H9 (cell line): ENCODE measurements around the gene GDI1. TPM values are rescaled to one million over a fixed set of nuclear protein-coding genes. Genes with fewer than 3 reads are reported as not detected.

ENCODE experiments used
- DNase-seq: peaks from one replicate; pipeline ENCODE4 v3.0.0-alpha.2; 2017
- H2AFZ ChIP-seq: one replicate; pipeline ENCODE4 v1.6.1; 2013; ENCODE audit warnings: mild to moderate bottlenecking, low read length, control low read depth, moderate library complexity
- H2AK5ac ChIP-seq: 2 replicates; pipeline ENCODE4 v1.6.1; 2013; ENCODE audit warnings: low read length, control low read depth, mixed read lengths; ENCODE audit not compliant: insufficient read length
- H2BK120ac ChIP-seq: one replicate; pipeline ENCODE4 v1.6.1; 2013; ENCODE audit warnings: low read depth, mild to moderate bottlenecking, low read length, control low read depth, inconsistent platforms; ENCODE audit not compliant: poor library complexity, severe bottlenecking
- H2BK12ac ChIP-seq: 2 replicates; pipeline ENCODE4 v1.6.1; 2013; ENCODE audit warnings: low read length, control low read depth, mixed read lengths, low read depth; ENCODE audit not compliant: insufficient read length
- H2BK15ac ChIP-seq: 2 replicates; pipeline ENCODE4 v1.6.1; 2013; ENCODE audit warnings: low read depth, low read length, control low read depth
- H2BK20ac ChIP-seq: one replicate; pipeline ENCODE4 v1.6.1; 2013; ENCODE audit warnings: low read depth, mild to moderate bottlenecking, low read length, control low read depth, inconsistent platforms; ENCODE audit not compliant: poor library complexity, severe bottlenecking
- H2BK5ac ChIP-seq: 2 replicates; pipeline ENCODE4 v1.6.1; 2013; ENCODE audit warnings: low read length, control low read depth, mixed read lengths; ENCODE audit not compliant: insufficient read length
- H3K14ac ChIP-seq: 2 replicates; pipeline ENCODE4 v1.6.1; 2013; ENCODE audit warnings: low read length, control low read depth; ENCODE audit not compliant: insufficient read depth
- H3K18ac ChIP-seq: 2 replicates; pipeline ENCODE4 v1.6.1; 2013; ENCODE audit warnings: low read depth, mild to moderate bottlenecking, mixed read lengths, low read length, control low read depth; ENCODE audit not compliant: insufficient read length
- H3K23ac ChIP-seq: 2 replicates; pipeline ENCODE4 v1.6.1; 2013; ENCODE audit warnings: low read length, control low read depth, mixed read lengths, low read depth; ENCODE audit not compliant: insufficient read length
- H3K23me2 ChIP-seq: 2 replicates; pipeline ENCODE4 v1.6.1; 2013; ENCODE audit warnings: low read depth, mild to moderate bottlenecking, mixed read lengths, low read length, control low read depth; ENCODE audit not compliant: insufficient read length, poor library complexity, severe bottlenecking
- H3K27ac ChIP-seq: 2 replicates; pipeline ENCODE4 v1.5.1; 2013; ENCODE audit warnings: low read length, control low read depth, mixed read lengths, low read depth; ENCODE audit not compliant: insufficient read length
- H3K27me3 ChIP-seq: 2 replicates; pipeline ENCODE4 v1.6.1; 2013; ENCODE audit warnings: low read length, control low read depth, inconsistent platforms; ENCODE audit not compliant: insufficient read depth
- H3K4ac ChIP-seq: 2 replicates; pipeline ENCODE4 v1.6.1; 2013; ENCODE audit warnings: low read depth, mild to moderate bottlenecking, control low read depth, inconsistent platforms, low read length, moderate library complexity
- H3K4me1 ChIP-seq: 2 replicates; pipeline ENCODE4 v1.6.1; 2013; ENCODE audit warnings: low read length, control low read depth, inconsistent platforms; ENCODE audit not compliant: insufficient read depth
- H3K4me2 ChIP-seq: 2 replicates; pipeline ENCODE4 v1.6.1; 2013; ENCODE audit warnings: low read length, control low read depth, mixed read lengths; ENCODE audit not compliant: insufficient read length, insufficient read depth
- H3K56ac ChIP-seq: 2 replicates; pipeline ENCODE4 v1.6.1; 2013; ENCODE audit warnings: low read depth, mild to moderate bottlenecking, mixed read lengths, low read length, control low read depth; ENCODE audit not compliant: insufficient read length
- H3K79me1 ChIP-seq: 2 replicates; pipeline ENCODE4 v1.6.1; 2013; ENCODE audit warnings: low read depth, mild to moderate bottlenecking, moderate library complexity, low read length, control low read depth, inconsistent platforms; ENCODE audit not compliant: insufficient read depth, poor library complexity, severe bottlenecking
- H3K79me2 ChIP-seq: 2 replicates; pipeline ENCODE4 v1.6.1; 2013; ENCODE audit warnings: low read length, control low read depth, inconsistent platforms; ENCODE audit not compliant: insufficient read depth
- H3K9ac ChIP-seq: 2 replicates; pipeline ENCODE4 v1.6.1; 2013; ENCODE audit warnings: low read length, control low read depth, mixed read lengths; ENCODE audit not compliant: insufficient read length; ENCODE audit errors: extremely low read depth
- H3K9me3 ChIP-seq: one replicate; pipeline ENCODE4 v1.6.1; 2013; ENCODE audit warnings: low read depth, low read length, inconsistent platforms; ENCODE audit not compliant: control insufficient read depth
- H3T11ph ChIP-seq: one replicate; pipeline ENCODE4 v1.6.1; 2013; ENCODE audit warnings: mild to moderate bottlenecking, low read length, control low read depth, inconsistent platforms
- H4K20me1 ChIP-seq: one replicate; pipeline ENCODE4 v1.6.1; 2013; ENCODE audit not compliant: control insufficient read depth, insufficient read length, insufficient read depth
- H4K5ac ChIP-seq: 2 replicates; pipeline ENCODE4 v1.6.1; 2013; ENCODE audit warnings: low read depth, mild to moderate bottlenecking, mixed read lengths, low read length, control low read depth; ENCODE audit not compliant: insufficient read length
- H4K8ac ChIP-seq: replicated peaks from 2 replicates; pipeline ENCODE4 v1.6.1; 2013; ENCODE audit warnings: low read length, control low read depth, mixed read lengths, low read depth; ENCODE audit not compliant: insufficient read length
- H4K91ac ChIP-seq: 2 replicates; pipeline ENCODE4 v1.6.1; 2013; ENCODE audit warnings: low read depth, mild to moderate bottlenecking, moderate library complexity, mixed read lengths, low read length, control low read depth; ENCODE audit not compliant: insufficient read length
- H3K27ac Mint-ChIP-seq, 3 experiments: 2 replicates in 2 of 3; 3 replicates in 1 of 3; pipeline ENCODE4 v1.8.0; 2020 to 2021; ENCODE audit warnings: mixed read lengths in 3 of 3, mild to moderate bottlenecking in 1 of 3, moderate library complexity in 1 of 3
- H3K27me3 Mint-ChIP-seq: 2 replicates; pipeline ENCODE4 v1.8.0; 2021; ENCODE audit warnings: low read depth, mild to moderate bottlenecking, moderate library complexity, mixed read lengths
- H3K36me3 Mint-ChIP-seq, 3 experiments: 2 replicates in 2 of 3; 3 replicates in 1 of 3; pipeline ENCODE4 v1.8.0; 2020 to 2021; ENCODE audit warnings: low read depth in 3 of 3, mixed read lengths in 3 of 3; ENCODE audit not compliant: insufficient read depth in 1 of 3
- H3K4me1 Mint-ChIP-seq, 2 experiments: 2 replicates each; pipeline ENCODE4 v1.8.0; 2020; ENCODE audit warnings: mixed read lengths in 2 of 2
- H3K4me3 Mint-ChIP-seq, 2 experiments: 2 replicates in 1 of 2; 3 replicates in 1 of 2; pipeline ENCODE4 v1.8.0; 2020 to 2021; ENCODE audit warnings: mild to moderate bottlenecking in 2 of 2, mixed read lengths in 2 of 2, moderate library complexity in 1 of 2
- H3K9me3 Mint-ChIP-seq, 2 experiments: 2 replicates in 1 of 2; 3 replicates in 1 of 2; pipeline ENCODE4 v1.8.0; 2020; ENCODE audit warnings: mild to moderate bottlenecking in 2 of 2, mixed read lengths in 2 of 2, moderate library complexity in 1 of 2
- WGBS: extraction: QIAGEN DNeasy Blood & Tissue Kit; methylation state at CpG from one replicate; pipeline ENCODE4 v1.1.7; 2013; ENCODE audit warnings: missing lambda C conversion rate, low lambda C conversion rate, mixed read lengths; ENCODE audit not compliant: insufficient read length; ENCODE audit errors: extremely low coverage; 5-methylcytosine and 5-hydroxymethylcytosine counted together
- total RNA-seq: library from RNA; stranded (reverse); gene quantifications from 2 replicates; pipeline ENCODE4 v1.2.1, GENCODE V29; 2021
- TF ChIP-seq, protein P1 (sequence below): fragments of 200-600 bp; sonication (generic); conservative IDR thresholded peaks from 3 replicates; pipeline ENCODE4 v1.8.0; 2021; ENCODE audit warnings: antibody characterized with exemption, mild to moderate bottlenecking

Gene GDI1
- total RNA-seq, 1 experiment from 2014 or later: 111 TPM

DNA sequence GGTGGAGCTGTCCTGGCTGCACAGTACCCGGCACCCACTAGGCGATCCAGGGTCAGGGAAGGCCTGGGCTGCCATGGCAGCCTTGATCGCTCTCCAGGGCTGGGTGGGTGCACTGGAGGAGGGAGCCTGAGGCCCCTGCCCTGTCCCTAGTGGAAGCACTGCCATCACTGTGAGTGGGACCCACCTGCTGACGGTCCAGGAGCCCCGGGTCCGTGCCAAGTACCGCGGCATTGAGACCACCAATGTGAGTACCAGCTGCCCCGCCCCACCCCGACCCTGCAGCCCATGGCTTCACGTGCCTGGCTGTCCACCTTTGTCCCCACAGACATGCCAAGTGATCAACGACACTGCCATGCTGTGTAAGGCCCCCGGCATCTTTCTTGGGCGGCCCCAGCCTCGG is 30.0 kb downstream of the GDI1 start:
- peaks cover 18 to 53% (median 47%) of the 10 kb centered on the region in 3 experiments for H3K36me3 Mint-ChIP-seq
- peaks cover 50 to 82% of the 10 kb centered on the region in 2 experiments for H3K9me3 Mint-ChIP-seq

More for the DNA sequence above, 30.0 kb downstream of the GDI1 start:
- Histone ChIP-seq H3K27ac (no peak overlapping the region), H2AK5ac (no peak overlapping the region), H3K23me2 (no peaks in the 10 kb centered on the region), H3K23ac (no peak overlapping the region), H3K4ac (no peak overlapping the region), H3K27me3 (no peaks in the 10 kb centered on the region), H2AFZ (no peak overlapping the region), H4K20me1 (no peaks in the 10 kb centered on the region), H3T11ph (no peak overlapping the region), H3K56ac (no peak overlapping the region), H3K4me2 (no peak overlapping the region), H4K8ac (no peak overlapping the region), H3K18ac (no peak overlapping the region), H3K9me3 (peaks cover 29% of the 10 kb centered on the region), H3K14ac (no peak overlapping the region), H2BK120ac (no peak overlapping the region), H4K91ac (no peak overlapping the region), H3K79me2 (no peaks in the 10 kb centered on the region), H4K5ac (no peak overlapping the region), H2BK15ac (no peak overlapping the region), H3K79me1 (no peaks in the 10 kb centered on the region), H3K4me1 (no peaks in the 10 kb centered on the region), H2BK5ac (no peak overlapping the region), H2BK12ac (no peak overlapping the region), H3K9ac (no peak overlapping the region), H2BK20ac (no peak overlapping the region)
- Mint-ChIP-seq H3K4me3 (no peak overlapping the region), H3K4me1 (no peaks in the 10 kb centered on the region), H3K27me3 (no peaks in the 10 kb centered on the region; the same call in 1 of the 2 replicates), H3K27ac (no peak overlapping the region)
- WGBS: no CpG with 5 or more reads among the region's 15 CpGs
- no peak for DNase-seq
- TF ChIP-seq, protein P1, sequence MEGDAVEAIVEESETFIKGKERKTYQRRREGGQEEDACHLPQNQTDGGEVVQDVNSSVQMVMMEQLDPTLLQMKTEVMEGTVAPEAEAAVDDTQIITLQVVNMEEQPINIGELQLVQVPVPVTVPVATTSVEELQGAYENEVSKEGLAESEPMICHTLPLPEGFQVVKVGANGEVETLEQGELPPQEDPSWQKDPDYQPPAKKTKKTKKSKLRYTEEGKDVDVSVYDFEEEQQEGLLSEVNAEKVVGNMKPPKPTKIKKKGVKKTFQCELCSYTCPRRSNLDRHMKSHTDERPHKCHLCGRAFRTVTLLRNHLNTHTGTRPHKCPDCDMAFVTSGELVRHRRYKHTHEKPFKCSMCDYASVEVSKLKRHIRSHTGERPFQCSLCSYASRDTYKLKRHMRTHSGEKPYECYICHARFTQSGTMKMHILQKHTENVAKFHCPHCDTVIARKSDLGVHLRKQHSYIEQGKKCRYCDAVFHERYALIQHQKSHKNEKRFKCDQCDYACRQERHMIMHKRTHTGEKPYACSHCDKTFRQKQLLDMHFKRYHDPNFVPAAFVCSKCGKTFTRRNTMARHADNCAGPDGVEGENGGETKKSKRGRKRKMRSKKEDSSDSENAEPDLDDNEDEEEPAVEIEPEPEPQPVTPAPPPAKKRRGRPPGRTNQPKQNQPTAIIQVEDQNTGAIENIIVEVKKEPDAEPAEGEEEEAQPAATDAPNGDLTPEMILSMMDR: no peak
